ENCODE data around the gene PTRHD1. TPM values are rescaled to one million over a fixed set of nuclear protein-coding genes. Genes with fewer than 3 reads are reported as not detected.

Gene PTRHD1
- total and polyA plus RNA-seq, 7 donors, result 16.6 to 38.3 (median 27.1) TPM

DNA sequence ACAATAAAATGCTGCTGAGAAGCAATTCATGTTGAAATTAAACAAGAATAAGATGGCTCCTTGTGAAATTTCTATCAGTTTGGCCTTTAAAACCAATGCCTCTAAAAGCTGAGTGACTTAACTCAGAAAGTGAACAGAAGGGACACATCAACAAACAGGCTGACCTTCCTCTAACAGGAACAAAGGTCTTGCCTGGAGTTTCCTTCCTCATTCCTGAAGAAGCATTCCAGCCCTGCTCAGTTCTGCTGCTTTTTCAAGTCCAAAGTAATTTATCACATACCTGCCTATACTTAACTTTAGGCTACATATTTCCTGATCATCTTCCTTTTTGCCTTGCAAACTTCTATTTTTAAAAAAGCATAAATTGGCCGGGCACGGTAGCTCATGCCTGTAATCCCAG lies 14.1 kb downstream of the PTRHD1 start:
- ATAC-seq, result no peak
- WGBS, 3 donors, result 52 to 78% (median 71%) methylated on average over 2 of the region's 2 CpGs

GRCh38 chr2:24774373-24774772 lies 18.8 kb downstream of the PTRHD1 start:
- Histone ChIP-seq H3K27ac (no peak overlapping the region), H3K4me1 (no peaks in the 10 kb centered on the region), H3K36me3 (ENCODE audit: insufficient read depth in 1 of 2, low read depth in 1 of 2) (peaks cover 0 to 13% of the 10 kb centered on the region in 2 donors), H3K27me3 (ENCODE audit: insufficient read depth in 3 of 3, low read length in 2 of 3) (no peaks in the 10 kb centered on the region), H3K9me3 (no peaks in the 10 kb centered on the region), H3K4me3 (no peak overlapping the region)
- intact Hi-C loops (cut with DNase I), result no loop called here
- WGBS, 3 donors, result 69 to 77% (median 71%) methylated on average over 3 of the region's 3 CpGs
- no peak for DNase-seq
- ATAC-seq, result peak in 2 of 4 donors; percentile 40 to 51
- TF ChIP-seq, protein P1, sequence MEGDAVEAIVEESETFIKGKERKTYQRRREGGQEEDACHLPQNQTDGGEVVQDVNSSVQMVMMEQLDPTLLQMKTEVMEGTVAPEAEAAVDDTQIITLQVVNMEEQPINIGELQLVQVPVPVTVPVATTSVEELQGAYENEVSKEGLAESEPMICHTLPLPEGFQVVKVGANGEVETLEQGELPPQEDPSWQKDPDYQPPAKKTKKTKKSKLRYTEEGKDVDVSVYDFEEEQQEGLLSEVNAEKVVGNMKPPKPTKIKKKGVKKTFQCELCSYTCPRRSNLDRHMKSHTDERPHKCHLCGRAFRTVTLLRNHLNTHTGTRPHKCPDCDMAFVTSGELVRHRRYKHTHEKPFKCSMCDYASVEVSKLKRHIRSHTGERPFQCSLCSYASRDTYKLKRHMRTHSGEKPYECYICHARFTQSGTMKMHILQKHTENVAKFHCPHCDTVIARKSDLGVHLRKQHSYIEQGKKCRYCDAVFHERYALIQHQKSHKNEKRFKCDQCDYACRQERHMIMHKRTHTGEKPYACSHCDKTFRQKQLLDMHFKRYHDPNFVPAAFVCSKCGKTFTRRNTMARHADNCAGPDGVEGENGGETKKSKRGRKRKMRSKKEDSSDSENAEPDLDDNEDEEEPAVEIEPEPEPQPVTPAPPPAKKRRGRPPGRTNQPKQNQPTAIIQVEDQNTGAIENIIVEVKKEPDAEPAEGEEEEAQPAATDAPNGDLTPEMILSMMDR (IDR thresholded peaks at IDR 0.05), result no peak

More for the DNA sequence above, 14.1 kb downstream of the PTRHD1 start:
- no peak overlapping the region for H3K27ac ChIP-seq
- intact Hi-C loops (cut with DNase I), result no loop called here
- H3K9me3 ChIP-seq, result no peaks in the 10 kb centered on the region
- TF ChIP-seq, protein P1 (IDR thresholded peaks at IDR 0.05), result no peak
- no peak for DNase-seq
- no peak overlapping the region for H3K4me3 ChIP-seq
- no peaks in the 10 kb centered on the region for H3K4me1 ChIP-seq
- H3K27me3 ChIP-seq (ENCODE audit: insufficient read depth in 3 of 3, low read length in 2 of 3), result no peaks in the 10 kb centered on the region
- H3K36me3 ChIP-seq (ENCODE audit: insufficient read depth in 1 of 2, low read depth in 1 of 2), result no peaks in the 10 kb centered on the region

- TF ChIP-seq, protein P1 (IDR thresholded peaks at IDR 0.05), result no peak
- H3K9me3 ChIP-seq, result no peaks in the 10 kb centered on the region
- ATAC-seq (peak in 2 of 4 donors; percentile 17 to 24), DNase-seq (no peak)
- H3K4me1 ChIP-seq, result no peaks in the 10 kb centered on the region
- no peaks in the 10 kb centered on the region for H3K27me3 ChIP-seq (ENCODE audit: insufficient read depth in 3 of 3, low read length in 2 of 3)
- H3K4me3 ChIP-seq, result no peak overlapping the region
- no peak overlapping the region for H3K27ac ChIP-seq
- intact Hi-C loops (cut with DNase I), result no loop called here
- WGBS, 3 donors, result 81 to 87% (median 86%) methylated on average over 5 of the region's 5 CpGs
- peaks cover 2 to 34% of the 10 kb centered on the region in 2 donors for H3K36me3 ChIP-seq (ENCODE audit: insufficient read depth in 1 of 2, low read depth in 1 of 2)
These were observed 21.2 kb downstream of the PTRHD1 start for GRCh38 chr2:24771764-24772586.

DNA sequence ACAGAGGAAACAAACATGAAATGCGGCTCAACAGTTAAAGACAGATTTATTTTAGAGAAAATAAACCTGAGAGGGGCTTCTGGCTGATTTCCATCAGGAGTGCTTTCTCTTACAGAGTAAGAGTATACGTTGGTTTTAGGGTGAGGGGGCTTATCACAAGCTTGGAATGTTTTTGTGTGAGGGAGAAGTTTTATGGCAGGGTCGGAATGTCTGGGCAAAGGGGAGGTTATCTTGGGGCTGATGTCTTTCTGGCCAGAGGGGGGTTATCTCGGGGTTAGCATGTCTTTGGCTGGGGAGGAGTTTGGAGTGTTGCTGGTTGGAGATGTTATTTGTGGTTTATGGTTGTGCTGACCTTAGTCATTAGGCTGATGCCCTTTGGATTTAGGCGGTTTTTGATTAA lies 22.1 kb downstream of the PTRHD1 start:
- ATAC-seq (no peak), DNase-seq (no peak)
- whole genome bisulfite sequencing, 3 donors, result 89 to 93% (median 89%) methylated on average over 5 of the region's 5 CpGs
- intact Hi-C loops (cut with DNase I), result no loop called here
- no peaks in the 10 kb centered on the region for H3K4me1 ChIP-seq
- TF ChIP-seq, protein P1 (IDR thresholded peaks at IDR 0.05), result no peak
- H3K27ac ChIP-seq, result no peak overlapping the region
- peaks cover 2 to 43% of the 10 kb centered on the region in 2 donors for H3K36me3 ChIP-seq (ENCODE audit: insufficient read depth in 1 of 2, low read depth in 1 of 2)
- no peak overlapping the region for H3K4me3 ChIP-seq
- H3K27me3 ChIP-seq (ENCODE audit: insufficient read depth in 3 of 3, low read length in 2 of 3), result no peaks in the 10 kb centered on the region
- H3K9me3 ChIP-seq, result no peaks in the 10 kb centered on the region
